Activated CD4-positive, alpha-beta T cell treated with anti-CD3 and anti-CD28 coated beads for 36 hours (primary cell): ENCODE data around the gene GPR173. TPM values are rescaled to one million over a fixed set of nuclear protein-coding genes. Genes with fewer than 3 reads are reported as not detected.

Source experiments
- ATAC-seq: fragments of 200-7000 bp; cut with Tn5 transposase; one replicate; pipeline ENCODE4 v1.10.0; 2021; ENCODE audit warnings: mild to moderate bottlenecking, moderate library complexity
- CTCF ChIA-PET: fragments of 350-600 bp; sonication (Branson Sonifier 250); formaldehyde crosslinking; loops from one replicate; lab custom pipeline; 2021; ENCODE audit warnings: antibody characterized with exemption; lab: Charles Lee
- POLR2A ChIA-PET: fragments of 350-600 bp; sonication (Branson Sonifier 250); formaldehyde crosslinking; loops from one replicate; lab custom pipeline; 2021; ENCODE audit warnings: antibody characterized with exemption, inconsistent platforms; lab: Charles Lee
- DNase-seq: peaks from one replicate; pipeline ENCODE4 v3.0.0-alpha.2; 2020
- H3K27ac Mint-ChIP-seq: one replicate; pipeline ENCODE4 v1.8.0; 2021; ENCODE audit warnings: mixed read lengths
- H3K27me3 Mint-ChIP-seq: one replicate; pipeline ENCODE4 v1.8.0; 2021; ENCODE audit warnings: mixed read lengths
- H3K36me3 Mint-ChIP-seq: one replicate; pipeline ENCODE4 v1.8.0; 2021; ENCODE audit warnings: low read depth, mixed read lengths
- H3K4me1 Mint-ChIP-seq: one replicate; pipeline ENCODE4 v1.8.0; 2021; ENCODE audit warnings: mixed read lengths
- H3K4me3 Mint-ChIP-seq: one replicate; pipeline ENCODE4 v1.8.0; 2021; ENCODE audit warnings: mild to moderate bottlenecking, moderate library complexity, mixed read lengths
- H3K9me3 Mint-ChIP-seq: one replicate; pipeline ENCODE4 v1.8.0; 2021; ENCODE audit warnings: low read depth, mixed read lengths
- intact Hi-C, 2 experiments: fragments of 100-400 bp; cut with DNase I in 1 of 2; cut with micrococcal nuclease in 1 of 2; formaldehyde crosslinking; loops; one replicate each; pipeline versions ENCODE4 v1.14.2 to v1.15.1; 2022 to 2024; cut with DNase I, micrococcal nuclease
- total RNA-seq, 2 experiments: library from RNA; stranded (reverse); gene quantifications; one replicate each; pipeline ENCODE4 v1.2.3, GENCODE V29; 2021

Gene GPR173
- total RNA-seq, 2 experiments from 2014 or later = 0.14 TPM; not detected in 1

DNA sequence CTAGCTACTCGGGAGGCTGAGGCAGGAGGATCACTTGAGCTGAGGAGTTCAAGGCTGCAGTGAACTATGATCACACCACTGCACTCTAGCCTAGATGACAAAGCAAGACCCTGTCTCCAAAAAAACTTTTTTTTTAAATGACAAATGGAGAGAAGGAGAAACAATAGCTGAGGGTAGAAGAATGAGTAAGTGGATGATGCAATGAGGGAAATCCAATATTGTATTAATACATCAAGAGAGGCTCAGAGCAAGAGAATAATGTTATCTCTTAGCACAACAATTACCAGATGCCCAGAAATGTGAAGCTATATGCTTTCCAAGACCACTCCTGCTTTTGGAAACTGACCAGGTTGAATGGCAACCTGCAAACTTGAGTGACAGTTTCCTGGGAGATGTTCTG is 19.9 kb upstream of the GPR173 start:
- DNase-seq (no peak), ATAC-seq (no peak)
- Mint-ChIP-seq H3K27me3 (no peaks in the 10 kb centered on the region), H3K4me3 (no peak overlapping the region), H3K4me1 (no peaks in the 10 kb centered on the region), H3K27ac (no peak overlapping the region), H3K9me3 (no peaks in the 10 kb centered on the region), H3K36me3 (no peaks in the 10 kb centered on the region)
- ChIA-PET POLR2A (no interaction called here), CTCF (no interaction called here)
- intact Hi-C loops = no loop called here

DNA sequence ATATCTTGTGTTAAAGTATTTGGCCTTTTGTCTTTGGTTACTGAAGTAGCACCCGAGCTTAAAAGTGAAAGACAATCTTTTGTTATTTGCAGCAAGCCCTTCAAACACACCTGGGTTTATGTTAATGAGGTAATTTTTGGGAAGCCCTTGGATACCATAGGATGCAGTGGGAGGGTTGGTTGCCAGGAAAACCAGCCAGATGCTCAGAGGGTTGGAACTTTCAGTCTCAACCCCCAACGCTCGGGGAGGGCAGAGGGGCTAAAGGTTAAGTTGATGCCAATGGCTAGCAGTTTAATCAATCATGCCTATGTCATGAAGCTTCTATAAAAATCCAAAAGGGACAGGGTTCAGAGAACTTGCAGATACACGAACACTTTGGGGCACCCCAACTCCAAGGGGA is 17.2 kb upstream of the GPR173 start:
- DNase-seq (no peak), ATAC-seq (no peak)
- no peak overlapping the region for H3K27ac Mint-ChIP-seq
- no peak overlapping the region for H3K4me3 Mint-ChIP-seq
- intact Hi-C loops = no loop called here
- H3K27me3 Mint-ChIP-seq = no peaks in the 10 kb centered on the region
- H3K36me3 Mint-ChIP-seq = no peaks in the 10 kb centered on the region
- no peaks in the 10 kb centered on the region for H3K9me3 Mint-ChIP-seq
- POLR2A ChIA-PET = no interaction called here
- no peaks in the 10 kb centered on the region for H3K4me1 Mint-ChIP-seq
- CTCF ChIA-PET = no interaction called here

DNA sequence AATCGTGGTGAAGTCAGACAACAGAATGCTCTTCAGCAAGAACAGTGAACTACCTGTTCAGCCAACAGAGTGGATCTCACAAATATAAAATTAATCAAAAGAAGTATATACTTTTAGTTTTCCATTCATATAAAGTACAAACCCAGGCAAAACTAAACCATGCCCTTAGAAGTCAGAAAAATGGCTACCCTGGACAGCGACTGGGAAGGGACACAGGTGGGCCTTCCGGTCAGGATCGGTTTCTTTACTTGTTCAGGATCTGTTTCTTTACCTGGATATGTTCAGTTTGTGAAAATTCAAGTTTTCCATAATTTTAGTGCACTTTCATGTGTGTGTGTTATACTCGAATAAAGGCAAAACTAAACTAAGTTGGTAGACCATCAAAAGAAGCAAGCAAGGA is 12.4 kb upstream of the GPR173 start:
- Mint-ChIP-seq H3K4me1 (no peaks in the 10 kb centered on the region), H3K9me3 (no peaks in the 10 kb centered on the region), H3K36me3 (no peaks in the 10 kb centered on the region), H3K27ac (no peak overlapping the region), H3K4me3 (no peak overlapping the region), H3K27me3 (peaks cover 2% of the 10 kb centered on the region)
- intact Hi-C loops = no loop called here
- ATAC-seq = no peak
- POLR2A ChIA-PET = no interaction called here
- DNase-seq = no peak
- CTCF ChIA-PET = no interaction called here

DNA sequence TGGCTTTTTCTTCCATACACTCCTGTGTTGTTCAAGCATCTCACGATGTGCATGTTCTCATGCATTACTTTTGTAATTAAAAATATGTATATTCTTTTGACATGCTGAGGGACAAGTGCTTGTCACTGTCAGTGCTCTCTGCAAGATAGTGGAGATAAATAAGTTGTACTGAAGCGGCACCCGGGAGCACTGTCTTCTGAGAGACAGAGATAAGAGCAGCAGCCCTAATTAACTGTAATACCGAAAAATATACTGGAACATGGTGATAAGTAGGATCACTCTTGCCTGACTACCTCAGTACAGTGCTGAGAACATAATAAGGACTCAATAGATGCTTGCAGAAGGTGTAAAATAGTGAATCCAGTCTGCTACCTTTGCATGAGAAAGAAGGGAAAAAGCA is 9.4 kb upstream of the GPR173 start:
- Mint-ChIP-seq H3K27me3 (peaks cover 4% of the 10 kb centered on the region), H3K4me1 (no peaks in the 10 kb centered on the region), H3K9me3 (no peaks in the 10 kb centered on the region), H3K36me3 (no peaks in the 10 kb centered on the region), H3K4me3 (no peak overlapping the region), H3K27ac (no peak overlapping the region)
- no peak for ATAC-seq
- no peak for DNase-seq
- POLR2A ChIA-PET = no interaction called here
- intact Hi-C loops = no loop called here
- CTCF ChIA-PET = no interaction called here

DNA sequence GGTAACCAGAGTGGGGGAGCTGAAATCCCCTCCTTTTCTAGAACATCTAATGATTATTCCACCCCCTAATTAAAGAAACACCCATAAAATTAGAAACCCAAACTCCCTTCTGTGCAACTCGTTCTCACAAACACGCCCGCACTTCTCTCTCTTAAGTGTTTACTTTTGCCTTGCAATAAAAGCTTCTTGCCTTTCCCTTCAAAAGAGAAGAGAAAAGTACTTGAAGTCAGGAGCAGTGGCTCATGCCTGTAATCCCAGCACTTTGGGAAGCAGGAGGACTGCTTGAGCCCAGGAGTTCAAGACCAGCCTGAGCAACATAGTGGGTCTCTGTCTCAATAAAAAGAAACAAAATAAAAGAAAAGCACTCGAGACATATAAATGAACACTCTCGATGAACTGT is 3.6 kb upstream of the GPR173 start:
- intact Hi-C loops = no loop called here
- no peak overlapping the region for H3K27ac Mint-ChIP-seq
- POLR2A ChIA-PET = no interaction called here

DNA sequence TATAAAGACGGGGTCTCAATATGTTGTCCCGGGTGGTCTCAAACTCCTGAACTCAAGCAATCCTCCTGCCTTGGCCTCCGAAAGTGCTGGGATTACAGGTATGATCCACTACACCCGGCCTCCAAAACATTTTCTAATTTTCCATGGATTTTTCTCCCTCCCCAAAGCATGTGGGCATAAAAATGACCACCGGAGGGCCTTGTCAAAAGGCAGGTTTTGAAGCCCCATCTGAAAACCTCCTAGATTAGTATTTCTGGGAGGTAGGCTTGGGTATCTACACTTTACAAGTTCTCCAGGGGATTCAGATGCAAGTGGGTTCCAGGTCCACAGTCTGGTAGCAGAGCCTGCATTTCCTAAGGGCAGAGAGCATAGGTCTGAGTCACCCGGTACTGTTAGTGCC is 1.4 kb upstream of the GPR173 start:
- ATAC-seq = no peak
- CTCF ChIA-PET = no interaction called here
- POLR2A ChIA-PET = no interaction called here
- H3K27me3 Mint-ChIP-seq = peaks cover 10% of the 10 kb centered on the region
- no peak overlapping the region for H3K27ac Mint-ChIP-seq
- DNase-seq = no peak
- H3K9me3 Mint-ChIP-seq = no peaks in the 10 kb centered on the region
- H3K36me3 Mint-ChIP-seq = no peaks in the 10 kb centered on the region
- intact Hi-C loops = no loop called here
- H3K4me3 Mint-ChIP-seq = no peak overlapping the region
- H3K4me1 Mint-ChIP-seq = no peaks in the 10 kb centered on the region

More for the DNA sequence above, 3.6 kb upstream of the GPR173 start:
- Mint-ChIP-seq H3K4me1 (no peaks in the 10 kb centered on the region), H3K9me3 (no peaks in the 10 kb centered on the region), H3K4me3 (no peak overlapping the region), H3K36me3 (no peaks in the 10 kb centered on the region), H3K27me3 (peaks cover 10% of the 10 kb centered on the region)
- ATAC-seq = no peak
- CTCF ChIA-PET = no interaction called here
- no peak for DNase-seq

DNA sequence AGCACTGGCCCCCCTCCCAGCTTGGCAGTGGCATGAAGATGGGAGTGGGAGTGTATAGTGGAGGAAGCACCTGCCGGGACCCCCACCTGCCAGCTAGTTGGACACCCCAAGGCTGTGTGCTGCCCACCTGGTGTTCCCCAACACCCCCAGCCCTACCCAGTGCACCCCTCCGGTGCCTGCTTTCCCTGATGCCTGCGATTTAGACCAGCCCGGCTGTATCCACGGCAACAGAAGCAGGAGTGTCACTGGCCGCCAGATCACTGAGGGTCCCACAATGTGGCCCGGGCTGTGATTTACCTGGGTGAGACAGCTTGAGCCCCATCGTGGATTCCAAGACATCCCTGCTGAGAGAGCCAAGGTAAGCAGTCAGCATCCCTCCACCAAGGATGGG is 533 bp downstream of the GPR173 start:
- Mint-ChIP-seq H3K36me3 (no peaks in the 10 kb centered on the region), H3K4me3 (no peak overlapping the region), H3K27ac (no peak overlapping the region), H3K27me3 (peaks cover 10% of the 10 kb centered on the region), H3K9me3 (no peaks in the 10 kb centered on the region), H3K4me1 (no peaks in the 10 kb centered on the region)
- POLR2A ChIA-PET = no interaction called here
- DNase-seq (no peak), ATAC-seq (no peak)
- CTCF ChIA-PET = no interaction called here
- intact Hi-C loops = no loop called here

DNA sequence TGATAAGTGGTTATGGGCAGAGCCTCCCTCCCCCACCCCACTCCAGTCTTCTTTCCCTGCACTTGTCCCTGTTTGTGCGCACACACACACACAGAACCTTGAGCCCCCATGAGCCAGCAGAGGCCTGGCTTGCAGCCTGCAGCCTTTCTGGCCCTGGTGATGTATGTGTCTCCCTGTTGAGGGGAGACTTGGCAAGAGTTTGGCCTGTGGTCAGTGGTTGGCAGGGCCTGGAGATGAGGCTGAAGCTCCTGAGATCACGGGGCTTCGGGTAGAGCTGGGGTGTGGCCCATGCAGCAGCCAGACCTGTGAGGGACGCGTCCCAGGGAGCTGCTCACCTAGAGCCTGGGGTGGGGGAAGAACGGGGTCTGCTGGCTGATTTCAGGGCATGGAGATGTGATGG is 2.3 kb downstream of the GPR173 start:
- POLR2A ChIA-PET = no interaction called here
- Mint-ChIP-seq H3K4me3 (no peak overlapping the region), H3K27me3 (peaks cover 10% of the 10 kb centered on the region), H3K4me1 (no peaks in the 10 kb centered on the region), H3K27ac (no peak overlapping the region), H3K9me3 (no peaks in the 10 kb centered on the region), H3K36me3 (no peaks in the 10 kb centered on the region)
- no peak for DNase-seq
- CTCF ChIA-PET = no interaction called here
- no peak for ATAC-seq
- intact Hi-C loops = no loop called here

DNA sequence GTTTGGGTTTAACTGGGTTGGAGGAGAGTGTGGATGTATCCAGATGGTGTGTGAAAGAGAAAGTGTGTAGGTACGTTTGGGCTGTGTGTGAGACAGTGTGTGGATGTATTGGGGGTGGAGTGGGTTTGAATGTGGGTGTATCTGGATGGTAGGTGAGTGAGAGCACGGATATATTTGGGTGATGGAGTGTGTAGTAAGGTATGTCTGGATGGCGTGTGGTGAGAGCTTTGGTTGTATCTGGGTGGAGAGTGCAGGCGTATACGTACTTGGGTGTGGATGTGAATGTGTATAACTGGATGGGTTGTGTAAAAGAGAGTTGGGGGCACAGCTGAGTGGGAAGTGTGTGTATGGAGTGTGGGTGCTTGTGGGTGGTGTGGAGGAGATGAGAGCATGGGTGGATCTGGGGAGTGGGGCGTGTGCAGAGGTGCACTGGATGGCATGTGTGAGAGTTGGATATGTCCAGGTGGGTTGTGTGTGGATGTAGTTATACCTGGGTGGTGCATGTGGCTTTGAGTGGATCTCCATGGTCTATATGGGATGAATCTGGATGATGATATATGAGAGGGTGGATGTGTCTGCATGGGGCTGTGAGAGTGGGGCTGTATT is 6.8 kb downstream of the GPR173 start:
- H3K27me3 Mint-ChIP-seq = peaks cover 2% of the 10 kb centered on the region
- H3K4me3 Mint-ChIP-seq = no peak overlapping the region
- CTCF ChIA-PET = no interaction called here
- H3K36me3 Mint-ChIP-seq = no peaks in the 10 kb centered on the region
- H3K9me3 Mint-ChIP-seq = no peaks in the 10 kb centered on the region
- POLR2A ChIA-PET = no interaction called here
- ATAC-seq = no peak
- intact Hi-C loops = no loop called here
- H3K4me1 Mint-ChIP-seq = no peaks in the 10 kb centered on the region
- H3K27ac Mint-ChIP-seq = no peak overlapping the region
- no peak for DNase-seq

DNA sequence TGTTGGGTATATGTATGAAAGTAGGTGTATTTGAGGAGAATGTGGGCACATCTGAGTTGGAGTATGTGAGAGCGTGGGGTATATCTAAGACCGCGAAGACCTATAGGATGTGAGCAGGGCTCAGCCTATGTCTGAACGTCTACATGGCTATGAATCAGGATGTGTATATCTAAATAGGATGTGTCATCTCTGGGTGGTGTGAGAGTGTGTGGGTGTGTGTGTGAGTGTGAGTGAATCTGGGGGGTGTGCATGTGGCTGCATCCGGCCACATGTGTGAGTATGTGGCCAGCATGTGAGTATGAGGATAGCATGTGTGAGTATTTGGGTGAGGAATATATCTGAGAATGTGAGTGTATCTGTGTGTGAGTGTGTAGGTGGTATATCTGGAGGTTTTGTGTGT is 7.7 kb downstream of the GPR173 start:
- H3K9me3 Mint-ChIP-seq = no peaks in the 10 kb centered on the region
- no peak overlapping the region for H3K4me3 Mint-ChIP-seq
- no peak for DNase-seq
- CTCF ChIA-PET = no interaction called here
- no peaks in the 10 kb centered on the region for H3K27me3 Mint-ChIP-seq
- intact Hi-C loops = no loop called here
- no peaks in the 10 kb centered on the region for H3K4me1 Mint-ChIP-seq
- ATAC-seq = peak; percentile 57
- POLR2A ChIA-PET = no interaction called here
- no peak overlapping the region for H3K27ac Mint-ChIP-seq
- H3K36me3 Mint-ChIP-seq = no peaks in the 10 kb centered on the region

DNA sequence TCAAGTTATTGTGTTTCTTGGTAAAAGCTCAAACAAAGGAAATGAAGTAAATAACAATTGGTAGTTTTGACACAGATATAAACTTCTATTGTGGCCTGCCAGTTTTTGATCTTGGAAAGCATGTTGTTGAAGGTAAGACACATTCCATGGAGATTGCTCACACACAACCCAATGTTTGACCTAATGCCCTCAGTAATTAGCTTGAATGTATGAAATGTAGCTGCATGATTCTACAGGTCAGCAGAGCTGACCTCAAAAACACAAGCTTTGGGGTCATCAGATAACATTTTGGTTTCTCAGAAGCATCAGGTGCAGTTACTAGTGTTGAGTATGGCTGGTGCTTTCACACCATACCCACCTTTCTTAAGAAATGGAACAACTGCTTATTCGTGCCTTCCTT is 16.5 kb downstream of the GPR173 start:
- H3K9me3 Mint-ChIP-seq = no peaks in the 10 kb centered on the region
- no peak overlapping the region for H3K27ac Mint-ChIP-seq
- no peaks in the 10 kb centered on the region for H3K27me3 Mint-ChIP-seq
- CTCF ChIA-PET = no interaction called here
- DNase-seq (no peak), ATAC-seq (no peak)
- H3K4me3 Mint-ChIP-seq = no peak overlapping the region
- POLR2A ChIA-PET = no interaction called here
- H3K36me3 Mint-ChIP-seq = no peaks in the 10 kb centered on the region
- intact Hi-C loops = no loop called here
- no peaks in the 10 kb centered on the region for H3K4me1 Mint-ChIP-seq

DNA sequence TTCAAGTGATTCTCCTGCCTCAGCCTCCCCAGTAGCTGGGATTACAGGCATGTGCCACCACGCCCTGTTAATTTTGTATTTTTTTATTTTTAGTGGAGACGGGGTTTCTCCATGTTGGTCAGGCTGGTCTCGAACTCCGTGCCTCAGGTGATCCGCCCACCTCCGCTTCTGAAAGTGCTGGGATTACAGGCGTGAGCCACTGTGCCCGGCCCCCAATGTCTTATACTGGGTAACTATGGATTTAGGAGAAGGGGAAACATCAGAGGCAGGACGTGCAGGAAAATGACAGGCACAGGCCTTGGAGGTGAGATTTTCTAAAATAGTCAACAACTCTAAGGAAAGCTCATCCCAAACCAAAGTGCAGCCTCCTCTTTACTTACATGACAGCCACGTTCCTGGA is 22.5 kb downstream of the GPR173 start:
- H3K36me3 Mint-ChIP-seq = no peaks in the 10 kb centered on the region
- ChIA-PET POLR2A (no interaction called here), CTCF (interaction anchor here (0.6 to 1.4 kb wide), 2 partner anchors 19 to 1872 kb away, joined by 3 read pairs; no protein-coding TSS in a partner anchor)
- peaks cover 10% of the 10 kb centered on the region for H3K4me1 Mint-ChIP-seq
- intact Hi-C loops = loop anchor here (1.0 kb wide), 2 partner anchors 18 to 22 kb away; no protein-coding TSS in a partner anchor
- no peak overlapping the region for H3K4me3 Mint-ChIP-seq
- no peak overlapping the region for H3K27ac Mint-ChIP-seq
- no peaks in the 10 kb centered on the region for H3K9me3 Mint-ChIP-seq
- DNase-seq (no peak), ATAC-seq (no peak)
- H3K27me3 Mint-ChIP-seq = no peaks in the 10 kb centered on the region
